Activated naive CD8-positive, alpha-beta T cell treated with anti-CD3 and anti-CD28 coated beads, Interleukin-2, amount 50 U/mL, for 24 hours (primary cell): ENCODE measurements around the gene IPPK.

Experiments
- ATAC-seq: fragments of 150-1000 bp; cut with Tn5 transposase; one replicate; pipeline ENCODE4 v1.10.0; 2021
- DNase-seq: peaks from one replicate; pipeline ENCODE4 v3.0.0; 2021
- H3K27ac Mint-ChIP-seq: one replicate; pipeline ENCODE4 v1.8.0; 2021; ENCODE audit warnings: mild to moderate bottlenecking, mixed read lengths
- H3K27me3 Mint-ChIP-seq: one replicate; pipeline ENCODE4 v1.8.0; 2021; ENCODE audit warnings: mixed read lengths
- H3K36me3 Mint-ChIP-seq: one replicate; pipeline ENCODE4 v1.8.0; 2021; ENCODE audit warnings: low read depth, mixed read lengths
- H3K4me1 Mint-ChIP-seq: one replicate; pipeline ENCODE4 v1.8.0; 2021; ENCODE audit warnings: mixed read lengths
- H3K4me3 Mint-ChIP-seq: one replicate; pipeline ENCODE4 v1.8.0; 2021; ENCODE audit warnings: mild to moderate bottlenecking, moderate library complexity, mixed read lengths
- H3K9me3 Mint-ChIP-seq: one replicate; pipeline ENCODE4 v1.8.0; 2021; ENCODE audit warnings: mixed read lengths

Gene IPPK

GRCh38 chr9:92655896-92656536, 13.9 kb downstream of the IPPK start:
- H3K9me3 Mint-ChIP-seq: no peaks in the 10 kb centered on the region
- H3K27ac Mint-ChIP-seq: no peak overlapping the region

GRCh38 chr9:92655366-92655765, 14.6 kb downstream of the IPPK start:
- H3K4me1 Mint-ChIP-seq: peaks cover 3% of the 10 kb centered on the region
- no peak overlapping the region for H3K4me3 Mint-ChIP-seq
- H3K9me3 Mint-ChIP-seq: no peaks in the 10 kb centered on the region
- no peaks in the 10 kb centered on the region for H3K27me3 Mint-ChIP-seq
- ATAC-seq (no peak), DNase-seq (no peak)
- H3K36me3 Mint-ChIP-seq: peaks cover 19% of the 10 kb centered on the region
- H3K27ac Mint-ChIP-seq: no peak overlapping the region

More at GRCh38 chr9:92655896-92656536, 13.9 kb downstream of the IPPK start:
- no peak for DNase-seq
- peaks cover 18% of the 10 kb centered on the region for H3K36me3 Mint-ChIP-seq
- no peak overlapping the region for H3K4me3 Mint-ChIP-seq
- peaks cover 3% of the 10 kb centered on the region for H3K4me1 Mint-ChIP-seq
- no peak for ATAC-seq
- no peaks in the 10 kb centered on the region for H3K27me3 Mint-ChIP-seq

- Mint-ChIP-seq H3K36me3 (peaks cover 21% of the 10 kb centered on the region), H3K27ac (no peak overlapping the region), H3K27me3 (no peaks in the 10 kb centered on the region), H3K9me3 (no peaks in the 10 kb centered on the region), H3K4me3 (no peak overlapping the region), H3K4me1 (peaks cover 3% of the 10 kb centered on the region)
- DNase-seq (no peak), ATAC-seq (no peak)
These were observed 15.2 kb downstream of the IPPK start for GRCh38 chr9:92654481-92655301.

- no peaks in the 10 kb centered on the region for H3K4me1 Mint-ChIP-seq
- H3K4me3 Mint-ChIP-seq: no peak overlapping the region
- H3K9me3 Mint-ChIP-seq: peaks cover under 1% of the 10 kb centered on the region
- peaks cover 31% of the 10 kb centered on the region for H3K36me3 Mint-ChIP-seq
- no peak overlapping the region for H3K27ac Mint-ChIP-seq
- no peak for ATAC-seq
- H3K27me3 Mint-ChIP-seq: no peaks in the 10 kb centered on the region
- DNase-seq: no peak
These were observed 17.5 kb downstream of the IPPK start for GRCh38 chr9:92652461-92652860.

GRCh38 chr9:92650839-92651621, 18.9 kb downstream of the IPPK start:
- no peaks in the 10 kb centered on the region for H3K27me3 Mint-ChIP-seq
- peaks cover 8% of the 10 kb centered on the region for H3K9me3 Mint-ChIP-seq
- H3K4me3 Mint-ChIP-seq: no peak overlapping the region
- ATAC-seq (no peak), DNase-seq (no peak)
- H3K36me3 Mint-ChIP-seq: peaks cover 39% of the 10 kb centered on the region
- no peak overlapping the region for H3K27ac Mint-ChIP-seq
- no peaks in the 10 kb centered on the region for H3K4me1 Mint-ChIP-seq

- Mint-ChIP-seq H3K27ac (no peak overlapping the region), H3K9me3 (peaks cover 13% of the 10 kb centered on the region), H3K4me3 (no peak overlapping the region), H3K27me3 (no peaks in the 10 kb centered on the region), H3K4me1 (no peaks in the 10 kb centered on the region), H3K36me3 (peaks cover 41% of the 10 kb centered on the region)
- DNase-seq (no peak), ATAC-seq (no peak)
These were observed 19.6 kb downstream of the IPPK start for GRCh38 chr9:92650296-92650695.

- Mint-ChIP-seq H3K4me1 (no peaks in the 10 kb centered on the region), H3K36me3 (peaks cover 54% of the 10 kb centered on the region), H3K27me3 (no peaks in the 10 kb centered on the region), H3K4me3 (no peak overlapping the region), H3K27ac (no peak overlapping the region), H3K9me3 (peaks cover 13% of the 10 kb centered on the region)
- DNase-seq (no peak), ATAC-seq (no peak)
These were observed 20.9 kb downstream of the IPPK start for GRCh38 chr9:92649007-92649406.

- DNase-seq: no peak
These were observed 21.4 kb downstream of the IPPK start for GRCh38 chr9:92648474-92648971.

GRCh38 chr9:92647671-92648473, 22.1 kb downstream of the IPPK start:
- ATAC-seq: no peak
- Mint-ChIP-seq H3K27me3 (no peaks in the 10 kb centered on the region), H3K9me3 (peaks cover 13% of the 10 kb centered on the region), H3K27ac (no peak overlapping the region), H3K4me3 (no peak overlapping the region), H3K36me3 (peaks cover 59% of the 10 kb centered on the region), H3K4me1 (no peaks in the 10 kb centered on the region)
- DNase-seq: no peak

More at GRCh38 chr9:92648474-92648971, 21.4 kb downstream of the IPPK start:
- H3K27me3 Mint-ChIP-seq: no peaks in the 10 kb centered on the region
- no peak for ATAC-seq
- no peak overlapping the region for H3K4me3 Mint-ChIP-seq
- H3K4me1 Mint-ChIP-seq: no peaks in the 10 kb centered on the region
- H3K27ac Mint-ChIP-seq: no peak overlapping the region
- H3K9me3 Mint-ChIP-seq: peaks cover 13% of the 10 kb centered on the region
- peaks cover 56% of the 10 kb centered on the region for H3K36me3 Mint-ChIP-seq

- Mint-ChIP-seq H3K4me3 (no peak overlapping the region), H3K36me3 (peaks cover 63% of the 10 kb centered on the region), H3K4me1 (no peaks in the 10 kb centered on the region), H3K9me3 (peaks cover 13% of the 10 kb centered on the region), H3K27ac (no peak overlapping the region), H3K27me3 (no peaks in the 10 kb centered on the region)
- no peak for DNase-seq
- ATAC-seq: no peak
These were observed 24.9 kb downstream of the IPPK start for GRCh38 chr9:92645041-92645440.

- no peak overlapping the region for H3K4me3 Mint-ChIP-seq
- DNase-seq: no peak
- peaks cover 13% of the 10 kb centered on the region for H3K9me3 Mint-ChIP-seq
- H3K36me3 Mint-ChIP-seq: peaks cover 60% of the 10 kb centered on the region
- ATAC-seq: no peak
- H3K27me3 Mint-ChIP-seq: no peaks in the 10 kb centered on the region
- H3K4me1 Mint-ChIP-seq: no peaks in the 10 kb centered on the region
- H3K27ac Mint-ChIP-seq: no peak overlapping the region
These were observed 25.7 kb downstream of the IPPK start for GRCh38 chr9:92644278-92644677.

- Mint-ChIP-seq H3K27me3 (no peaks in the 10 kb centered on the region), H3K4me1 (no peaks in the 10 kb centered on the region), H3K36me3 (peaks cover 52% of the 10 kb centered on the region), H3K9me3 (peaks cover 13% of the 10 kb centered on the region), H3K27ac (no peak overlapping the region), H3K4me3 (no peak overlapping the region)
- ATAC-seq (no peak), DNase-seq (no peak)
These were observed 27.4 kb downstream of the IPPK start for GRCh38 chr9:92642564-92642963.

GRCh38 chr9:92642041-92642451, 27.9 kb downstream of the IPPK start:
- H3K36me3 Mint-ChIP-seq: peaks cover 49% of the 10 kb centered on the region
- H3K4me3 Mint-ChIP-seq: no peak overlapping the region
- peaks cover 9% of the 10 kb centered on the region for H3K9me3 Mint-ChIP-seq
- ATAC-seq (no peak), DNase-seq (no peak)
- H3K27me3 Mint-ChIP-seq: no peaks in the 10 kb centered on the region
- no peak overlapping the region for H3K27ac Mint-ChIP-seq
- H3K4me1 Mint-ChIP-seq: no peaks in the 10 kb centered on the region
